Naive thymus-derived CD4-positive, alpha-beta T cell (primary cell): Measurements from ENCODE around the gene LPP. TPM values are rescaled to one million over a fixed set of nuclear protein-coding genes. Genes with fewer than 3 reads are reported as not detected.

Source experiments
- ATAC-seq: fragments of 150-1000 bp; cut with Tn5 transposase; 2 replicates; pipeline ENCODE4 v1.10.0; 2021; ENCODE audit warnings: mild to moderate bottlenecking, moderate library complexity
- CTCF ChIA-PET: fragments of 350-600 bp; sonication (Branson Sonifier 250); formaldehyde crosslinking; loops from one replicate; lab custom pipeline; 2021; ENCODE audit warnings: antibody characterized with exemption; lab: Charles Lee
- POLR2A ChIA-PET: fragments of 350-600 bp; sonication (Branson Sonifier 250); formaldehyde crosslinking; loops from one replicate; lab custom pipeline; 2021; ENCODE audit warnings: antibody characterized with exemption, inconsistent platforms; lab: Charles Lee
- DNase-seq, 9 donors: peaks; one replicate each; pipeline versions ENCODE4 v3.0.0 to v3.0.0-alpha.2; 2020 to 2022; ENCODE audit warnings: mixed read lengths in 1 of 9
- H3K27ac ChIP-seq: one replicate; pipeline ENCODE4 v1.7.0; 2013; ENCODE audit warnings: mild to moderate bottlenecking, low read depth, low read length, moderate library complexity
- H3K27me3 ChIP-seq, 2 donors: one replicate each; pipeline ENCODE4 v1.7.0; 2013; ENCODE audit warnings: low read length in 2 of 2, mild to moderate bottlenecking in 2 of 2, moderate library complexity in 2 of 2; ENCODE audit not compliant: control insufficient read depth in 2 of 2, insufficient read depth in 2 of 2
- H3K36me3 ChIP-seq, 3 experiments: 1 replicate in 2 of 3; 2 replicates in 1 of 3; pipeline ENCODE4 v1.7.0; 2013; ENCODE audit warnings: low read length in 3 of 3, mild to moderate bottlenecking in 3 of 3, moderate library complexity in 1 of 3; ENCODE audit not compliant: insufficient read depth in 3 of 3, control insufficient read depth in 2 of 3
- H3K4me1 ChIP-seq, 2 donors: one replicate each; pipeline ENCODE4 v1.7.0; 2013; ENCODE audit warnings: low read length in 2 of 2, mild to moderate bottlenecking in 2 of 2, moderate library complexity in 1 of 2; ENCODE audit not compliant: control insufficient read depth in 2 of 2, insufficient read depth in 2 of 2
- H3K4me3 ChIP-seq: 2 replicates; pipeline ENCODE4 v1.7.0; 2013; ENCODE audit warnings: mild to moderate bottlenecking, low read length
- H3K9me3 ChIP-seq, 3 experiments: 1 replicate in 2 of 3; 2 replicates in 1 of 3; pipeline ENCODE4 v1.7.0; 2013; ENCODE audit warnings: low read length in 3 of 3; ENCODE audit not compliant: control insufficient read depth in 2 of 3
- H3K27ac Mint-ChIP-seq, 9 donors: one replicate each; pipeline ENCODE4 v1.8.0; 2020 to 2022; ENCODE audit warnings: mixed read lengths in 9 of 9, mild to moderate bottlenecking in 8 of 9, moderate library complexity in 5 of 9, inconsistent platforms in 2 of 9
- H3K27me3 Mint-ChIP-seq, 5 donors: one replicate each; pipeline ENCODE4 v1.8.0; 2021 to 2022; ENCODE audit warnings: mixed read lengths in 5 of 5, mild to moderate bottlenecking in 1 of 5
- H3K36me3 Mint-ChIP-seq, 5 donors: one replicate each; pipeline ENCODE4 v1.8.0; 2020 to 2022; ENCODE audit warnings: mixed read lengths in 5 of 5, mild to moderate bottlenecking in 3 of 5, inconsistent platforms in 1 of 5
- H3K4me1 Mint-ChIP-seq, 7 donors: one replicate each; pipeline ENCODE4 v1.8.0; 2020 to 2022; ENCODE audit warnings: mixed read lengths in 7 of 7, mild to moderate bottlenecking in 3 of 7, inconsistent platforms in 1 of 7
- H3K4me3 Mint-ChIP-seq, 10 donors: one replicate each; pipeline ENCODE4 v1.8.0; 2020 to 2022; ENCODE audit warnings: mild to moderate bottlenecking in 10 of 10, mixed read lengths in 10 of 10, moderate library complexity in 6 of 10, inconsistent platforms in 2 of 10
- H3K9me3 Mint-ChIP-seq, 11 donors: one replicate each; pipeline ENCODE4 v1.8.0; 2020 to 2022; ENCODE audit warnings: mixed read lengths in 11 of 11, mild to moderate bottlenecking in 4 of 11, inconsistent platforms in 1 of 11, moderate library complexity in 1 of 11
- intact Hi-C, 2 donors: fragments of 100-400 bp; cut with micrococcal nuclease; formaldehyde crosslinking; loops; one replicate each; pipeline ENCODE4 v1.15.1; 2023
- polyA plus RNA-seq, 2 donors: library from polyadenylated mRNA; unstranded; fragments of 300-500 nt; fragmentation: Illumina TruSeq; gene quantifications; one replicate each; pipeline ENCODE4 v1.2.3, GENCODE V29; 2021
- total RNA-seq, 6 experiments: library from RNA in 5 of 6; stranded (reverse) in 5 of 6; gene quantifications; 1 replicate in 5 of 6; 2 replicates in 1 of 6; pipeline ENCODE4 v1.2.3 and lab custom pipeline; 2021 to 2026

Gene LPP
- total and polyA plus RNA-seq, 7 experiments from 2014 or later: 10.3 to 95.2 (median 19.5) TPM

DNA sequence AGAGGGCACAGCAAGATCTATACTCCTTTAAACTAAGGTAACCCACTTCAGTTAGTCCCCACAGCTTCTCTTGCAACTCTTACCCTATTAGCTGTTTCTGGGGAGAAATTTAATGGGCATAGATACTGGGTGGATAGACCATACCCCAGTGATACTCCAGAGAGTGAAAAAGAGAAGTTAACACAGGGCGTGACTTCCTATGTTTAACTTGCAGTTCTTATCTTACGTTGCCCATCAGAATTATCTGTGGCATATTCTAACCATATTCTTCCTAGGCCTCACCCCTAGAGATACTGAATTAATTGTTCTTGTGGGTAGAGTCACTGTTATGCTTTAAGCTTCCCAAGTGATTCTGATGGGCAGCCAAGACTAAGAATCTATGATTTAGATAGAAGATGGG lies 532.4 kb downstream of the LPP start:
- POLR2A ChIA-PET: no interaction called here
- no peak overlapping the region for H3K4me3 ChIP-seq
- H3K9me3 Mint-ChIP-seq: peaks cover 0 to 2% (median 0%) of the 10 kb centered on the region in 11 donors
- H3K36me3 ChIP-seq: no peaks in the 10 kb centered on the region
- no peak overlapping the region for H3K27ac ChIP-seq
- peaks cover 0 to 11% (median 0%) of the 10 kb centered on the region in 5 donors for H3K36me3 Mint-ChIP-seq
- no peaks in the 10 kb centered on the region for H3K4me1 ChIP-seq
- intact Hi-C loops: no loop called here
- H3K27me3 ChIP-seq: no peaks in the 10 kb centered on the region
- no peak overlapping the region for H3K4me3 Mint-ChIP-seq
- H3K27me3 Mint-ChIP-seq: no peaks in the 10 kb centered on the region
- H3K9me3 ChIP-seq: no peaks in the 10 kb centered on the region
- H3K27ac Mint-ChIP-seq: no peak overlapping the region
- CTCF ChIA-PET: no interaction called here
- H3K4me1 Mint-ChIP-seq: peaks cover 0 to 15% (median 6%) of the 10 kb centered on the region in 7 donors
- ATAC-seq: peak; percentile 56
- DNase-seq: no peak

DNA sequence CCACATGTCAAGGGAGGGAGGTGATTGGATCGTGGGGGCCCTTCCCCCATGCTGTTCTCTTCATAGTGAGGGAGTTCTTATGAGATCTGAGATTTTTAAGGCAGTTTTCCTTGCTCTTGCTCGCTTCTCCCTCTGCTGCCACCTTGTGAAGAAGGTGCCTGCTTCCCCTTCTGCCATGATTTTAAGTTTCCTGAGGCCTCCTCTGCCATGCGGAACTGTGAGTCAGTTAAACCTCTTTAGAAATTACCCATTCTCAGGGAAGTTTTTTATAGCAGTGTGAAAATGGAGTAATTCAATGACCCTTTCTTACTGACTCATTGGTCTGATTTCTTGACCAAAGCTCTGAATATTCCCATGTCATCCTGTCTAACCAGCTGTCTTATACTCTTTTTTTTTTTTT lies 533.4 kb downstream of the LPP start:
- intact Hi-C loops: no loop called here
- H3K27me3 Mint-ChIP-seq: no peaks in the 10 kb centered on the region
- ChIA-PET POLR2A (interaction anchor here (0.6 kb wide), 1 partner anchor 10 kb away, joined by 3 read pairs; no protein-coding TSS in a partner anchor), CTCF (no interaction called here)
- H3K9me3 Mint-ChIP-seq: peaks cover 0 to 2% (median 0%) of the 10 kb centered on the region in 11 donors
- H3K4me1 Mint-ChIP-seq: peaks cover 0 to 13% (median 6%) of the 10 kb centered on the region in 7 donors
- DNase-seq: no peak
- H3K9me3 ChIP-seq: no peaks in the 10 kb centered on the region
- H3K36me3 Mint-ChIP-seq: peaks cover 0 to 10% (median 0%) of the 10 kb centered on the region in 5 donors
- H3K4me3 Mint-ChIP-seq: no peak overlapping the region
- H3K27me3 ChIP-seq: no peaks in the 10 kb centered on the region
- no peaks in the 10 kb centered on the region for H3K4me1 ChIP-seq
- H3K27ac Mint-ChIP-seq: no peak overlapping the region
- no peaks in the 10 kb centered on the region for H3K36me3 ChIP-seq
- H3K4me3 ChIP-seq: no peak overlapping the region
- ATAC-seq: peak; percentile 69
- no peak overlapping the region for H3K27ac ChIP-seq

DNA sequence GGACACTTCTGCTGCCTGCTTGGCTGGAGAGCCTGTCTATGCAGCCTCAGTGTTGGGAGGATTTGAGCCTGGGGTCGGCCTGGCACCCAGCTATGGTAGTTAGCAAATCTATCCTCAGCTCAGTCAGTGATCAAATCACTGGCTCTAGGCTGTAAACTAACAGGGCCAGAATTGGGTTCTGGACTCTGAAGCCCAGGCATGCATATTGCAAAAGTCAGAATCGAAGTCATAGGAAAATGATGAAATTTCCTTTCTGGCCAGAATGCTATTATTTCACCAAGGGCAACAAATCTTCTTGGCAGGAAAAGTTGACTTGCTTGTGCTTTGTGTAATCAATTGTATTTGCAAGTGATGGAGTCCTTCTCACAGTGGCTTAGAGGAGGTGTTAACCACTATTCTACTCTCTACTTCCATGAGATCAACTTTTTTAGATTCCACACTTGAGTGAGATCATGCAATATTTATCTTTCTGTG lies 535.2 kb downstream of the LPP start:
- peak overlapping the region in 1 of 9 donors; percentile 16 for H3K27ac Mint-ChIP-seq
- peaks cover 0 to 10% (median 0%) of the 10 kb centered on the region in 5 donors for H3K36me3 Mint-ChIP-seq
- ATAC-seq (peak; percentile 48), DNase-seq (no peak)
- Histone ChIP-seq H3K27me3 (no peaks in the 10 kb centered on the region), H3K4me3 (no peak overlapping the region), H3K4me1 (no peaks in the 10 kb centered on the region), H3K9me3 (no peaks in the 10 kb centered on the region), H3K27ac (no peak overlapping the region), H3K36me3 (no peaks in the 10 kb centered on the region)
- intact Hi-C loops: no loop called here
- no peak overlapping the region for H3K4me3 Mint-ChIP-seq
- ChIA-PET CTCF (no interaction called here), POLR2A (no interaction called here)
- H3K4me1 Mint-ChIP-seq: peaks cover 0 to 13% (median 6%) of the 10 kb centered on the region in 7 donors
- peaks cover 0 to 2% (median 0%) of the 10 kb centered on the region in 11 donors for H3K9me3 Mint-ChIP-seq
- no peaks in the 10 kb centered on the region for H3K27me3 Mint-ChIP-seq

DNA sequence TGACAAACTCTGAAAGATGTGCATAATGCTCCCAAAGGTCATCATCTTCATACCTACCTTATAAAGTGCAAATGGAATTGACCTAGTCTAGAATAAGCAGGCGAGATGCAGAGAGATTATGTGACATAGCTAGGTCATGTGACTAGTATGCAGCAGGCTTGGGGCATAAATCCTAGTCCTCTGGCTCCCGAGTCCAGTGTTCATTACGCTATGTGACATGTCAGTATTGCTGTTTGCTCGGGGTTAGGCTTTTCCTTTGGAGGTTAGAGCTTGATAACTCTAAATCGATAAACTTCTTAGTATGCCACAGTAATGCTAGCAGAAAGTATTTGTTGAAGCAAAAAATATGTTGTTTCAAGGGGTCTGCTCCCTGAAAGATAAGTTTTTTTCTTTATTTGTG lies 536.1 kb downstream of the LPP start:
- POLR2A ChIA-PET: no interaction called here
- no peak overlapping the region for H3K4me3 Mint-ChIP-seq
- CTCF ChIA-PET: interaction anchor here (0.5 to 1.1 kb wide), 2 partner anchors 43 to 80 kb away, joined by 3 to 4 read pairs; no protein-coding TSS in a partner anchor
- no peaks in the 10 kb centered on the region for H3K9me3 ChIP-seq
- H3K36me3 ChIP-seq: no peaks in the 10 kb centered on the region
- H3K27me3 Mint-ChIP-seq: no peaks in the 10 kb centered on the region
- no peak overlapping the region for H3K4me3 ChIP-seq
- no peak overlapping the region for H3K27ac ChIP-seq
- no peak overlapping the region for H3K27ac Mint-ChIP-seq
- H3K36me3 Mint-ChIP-seq: peaks cover 0 to 7% (median 0%) of the 10 kb centered on the region in 5 donors
- ATAC-seq (no peak), DNase-seq (no peak)
- H3K4me1 ChIP-seq: no peaks in the 10 kb centered on the region
- intact Hi-C loops: no loop called here
- no peaks in the 10 kb centered on the region for H3K27me3 ChIP-seq
- H3K9me3 Mint-ChIP-seq: peaks cover 0 to 2% (median 0%) of the 10 kb centered on the region in 11 donors
- peaks cover 0 to 11% (median 6%) of the 10 kb centered on the region in 7 donors for H3K4me1 Mint-ChIP-seq

DNA sequence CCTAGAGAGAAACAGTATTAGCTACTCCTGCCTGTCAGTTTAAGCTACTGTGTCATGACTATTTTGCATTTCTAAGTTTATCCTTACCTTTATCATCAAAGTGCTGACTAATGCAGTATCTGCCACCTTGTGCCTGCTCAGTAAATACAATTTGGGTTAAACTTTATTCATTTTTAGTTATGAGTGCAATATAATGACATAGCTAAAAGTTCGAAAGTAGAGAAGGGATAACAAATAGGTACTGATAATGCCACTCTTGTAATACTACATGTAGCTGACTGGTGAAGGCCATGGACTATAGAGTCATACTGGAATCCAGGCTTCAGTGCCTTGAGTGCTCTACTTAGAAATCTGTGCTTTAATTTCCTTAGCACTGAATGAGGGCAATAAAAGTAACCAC lies 537.0 kb downstream of the LPP start:
- Mint-ChIP-seq H3K4me3 (no peak overlapping the region), H3K36me3 (peaks cover 0 to 8% (median 0%) of the 10 kb centered on the region in 5 donors), H3K27ac (no peak overlapping the region), H3K27me3 (no peaks in the 10 kb centered on the region), H3K9me3 (peaks cover 0 to 2% (median 0%) of the 10 kb centered on the region in 11 donors), H3K4me1 (peaks cover 0 to 10% (median 6%) of the 10 kb centered on the region in 7 donors)
- Histone ChIP-seq H3K27ac (no peak overlapping the region), H3K9me3 (no peaks in the 10 kb centered on the region), H3K36me3 (no peaks in the 10 kb centered on the region), H3K4me1 (no peaks in the 10 kb centered on the region), H3K4me3 (no peak overlapping the region), H3K27me3 (no peaks in the 10 kb centered on the region)
- no peak for ATAC-seq
- intact Hi-C loops: no loop called here
- CTCF ChIA-PET: no interaction called here
- POLR2A ChIA-PET: no interaction called here
- no peak for DNase-seq

DNA sequence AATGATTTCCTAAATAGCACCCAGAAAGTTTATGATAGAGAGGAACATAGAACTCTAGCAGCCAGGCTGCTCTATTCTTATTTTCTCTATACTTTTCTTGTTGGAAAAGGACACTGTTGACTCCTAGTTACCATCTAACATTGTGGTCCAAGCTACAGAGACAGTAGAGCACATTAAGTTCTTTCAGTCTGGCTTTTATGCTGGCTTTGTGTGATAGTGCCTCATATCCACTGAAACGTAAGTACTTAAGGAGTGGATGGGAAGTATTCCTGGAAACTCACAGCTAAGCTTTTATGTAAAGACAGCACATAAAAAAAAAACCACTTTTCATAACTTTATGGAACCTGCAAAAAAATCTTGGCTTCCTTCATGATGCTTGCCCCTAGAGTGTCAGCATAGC lies 537.7 kb downstream of the LPP start:
- intact Hi-C loops: no loop called here

DNA sequence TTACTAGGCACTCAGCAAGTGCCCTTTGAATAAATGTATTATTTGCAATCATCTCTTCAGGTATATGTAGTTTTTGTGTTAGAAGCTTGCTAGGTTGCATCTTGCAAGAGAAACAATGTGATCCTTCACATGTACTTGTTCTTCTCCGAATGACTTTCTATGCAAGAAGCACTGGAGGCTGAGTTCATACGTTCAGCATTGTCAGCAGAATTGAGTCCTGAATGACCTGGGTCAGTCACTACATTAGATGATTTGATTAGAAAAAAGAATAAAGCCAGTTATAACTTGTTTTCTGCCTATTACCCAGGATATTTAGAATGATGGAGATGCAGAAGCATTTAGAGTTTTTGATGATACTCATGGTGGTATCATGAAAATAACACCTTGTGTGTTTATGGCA lies 538.7 kb downstream of the LPP start:
- H3K9me3 ChIP-seq: no peaks in the 10 kb centered on the region
- H3K9me3 Mint-ChIP-seq: peaks cover 0 to 2% (median 0%) of the 10 kb centered on the region in 11 donors
- H3K27me3 Mint-ChIP-seq: no peaks in the 10 kb centered on the region
- DNase-seq (no peak), ATAC-seq (no peak)
- H3K36me3 ChIP-seq: no peaks in the 10 kb centered on the region
- no peak overlapping the region for H3K27ac Mint-ChIP-seq
- H3K36me3 Mint-ChIP-seq: peaks cover 0 to 8% (median 0%) of the 10 kb centered on the region in 5 donors
- ChIA-PET CTCF (no interaction called here), POLR2A (no interaction called here)
- H3K27me3 ChIP-seq: no peaks in the 10 kb centered on the region
- no peak overlapping the region for H3K27ac ChIP-seq
- H3K4me3 ChIP-seq: no peak overlapping the region
- H3K4me1 ChIP-seq: no peaks in the 10 kb centered on the region
- H3K4me1 Mint-ChIP-seq: peaks cover 0 to 6% (median 0%) of the 10 kb centered on the region in 7 donors
- intact Hi-C loops: no loop called here
- no peak overlapping the region for H3K4me3 Mint-ChIP-seq

More for the DNA sequence above, 537.7 kb downstream of the LPP start:
- Mint-ChIP-seq H3K9me3 (peaks cover 0 to 2% (median 0%) of the 10 kb centered on the region in 11 donors), H3K4me3 (no peak overlapping the region), H3K4me1 (peaks cover 0 to 6% (median 0%) of the 10 kb centered on the region in 7 donors), H3K36me3 (peaks cover 0 to 8% (median 0%) of the 10 kb centered on the region in 5 donors), H3K27me3 (no peaks in the 10 kb centered on the region), H3K27ac (no peak overlapping the region)
- H3K36me3 ChIP-seq: no peaks in the 10 kb centered on the region
- no peaks in the 10 kb centered on the region for H3K4me1 ChIP-seq
- CTCF ChIA-PET: no interaction called here
- no peak overlapping the region for H3K4me3 ChIP-seq
- no peak overlapping the region for H3K27ac ChIP-seq
- no peaks in the 10 kb centered on the region for H3K9me3 ChIP-seq
- H3K27me3 ChIP-seq: no peaks in the 10 kb centered on the region
- DNase-seq: no peak
- POLR2A ChIA-PET: no interaction called here
- no peak for ATAC-seq
